GM12891 (cell line): ENCODE data around the gene SMIM7.

ENCODE experiments used
- POLR2A ChIP-seq: IDR thresholded peaks from 2 replicates; pipeline ENCODE4 v1.6.1; 2011; ENCODE audit warnings: low read depth, low read length, control low read depth
- TAF1 ChIP-seq: IDR thresholded peaks from 2 replicates; pipeline ENCODE4 v1.6.1; 2011; ENCODE audit warnings: low read depth, low read length, control low read depth

- TF ChIP-seq POLR2A (no peak), TAF1 (no peak)
These were observed 39.4 kb downstream of the SMIM7 start for GRCh38 chr19:16620584-16620983.
